Large intestine (tissue), 3 donors: ENCODE data around the gene PMM1. TPM values are rescaled to one million over a fixed set of nuclear protein-coding genes. Genes with fewer than 3 reads are reported as not detected.
A peak's percentile ranks its signal among the peaks of the same experiment; 100 is the strongest.

ENCODE experiments used
- DNase-seq, 2 donors: peaks; one replicate each; pipeline versions ENCODE4 v3.0.0 to v3.0.0-alpha.2; 2013
- H3K27ac ChIP-seq: one replicate; pipeline ENCODE4 v1.5.1; 2013; ENCODE audit warnings: low read length
- H3K27me3 ChIP-seq: 2 replicates; pipeline ENCODE4 v1.6.1; 2013; ENCODE audit warnings: low read length; ENCODE audit not compliant: control insufficient read depth, insufficient read depth
- H3K36me3 ChIP-seq: 2 replicates; pipeline ENCODE4 v1.6.1; 2013; ENCODE audit warnings: low read length; ENCODE audit not compliant: control insufficient read depth, insufficient read depth
- H3K4me1 ChIP-seq: one replicate; pipeline ENCODE4 v1.6.1; 2013; ENCODE audit warnings: low read length; ENCODE audit not compliant: control insufficient read depth, insufficient read depth
- H3K4me3 ChIP-seq: one replicate; pipeline ENCODE4 v1.5.1; 2013; ENCODE audit warnings: low read length
- H3K9me3 ChIP-seq: one replicate; pipeline ENCODE4 v1.6.1; 2013; ENCODE audit warnings: mild to moderate bottlenecking, low read depth, low read length, moderate library complexity; ENCODE audit not compliant: control insufficient read depth
- WGBS: methylation state at CpG from one replicate; pipeline ENCODE4 v1.1.5; 2013; ENCODE audit warnings: low lambda C conversion rate; ENCODE audit not compliant: insufficient coverage; 5-methylcytosine and 5-hydroxymethylcytosine counted together
- polyA plus RNA-seq: library from polyadenylated mRNA; unstranded; fragments of 120-200 nt; gene quantifications from one replicate; pipeline ENCODE4 v1.2.1, GENCODE V29; 2013

PMM1 gene
- polyA plus RNA-seq, 1 donor: 52.4 TPM

DNA sequence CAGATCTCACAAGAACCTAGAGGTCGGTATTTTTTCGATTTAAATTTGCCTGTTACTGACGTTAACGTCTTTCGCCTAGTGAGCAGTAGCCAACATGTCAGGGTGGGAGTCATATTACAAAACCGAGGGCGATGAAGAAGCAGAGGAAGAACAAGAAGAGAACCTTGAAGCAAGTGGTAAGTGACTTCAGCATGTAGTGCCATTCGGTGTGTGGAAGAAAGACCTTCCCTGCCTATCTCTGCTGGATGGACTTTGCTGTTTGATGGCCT, 32.2 kb upstream of the PMM1 start:
- WGBS: no CpG with 5 or more reads among the region's 8 CpGs
- Histone ChIP-seq H3K9me3 (no peaks in the 10 kb centered on the region), H3K27me3 (no peaks in the 10 kb centered on the region), H3K27ac (peak overlapping the region; percentile 89), H3K4me1 (peaks cover 14% of the 10 kb centered on the region), H3K36me3 (peaks cover 31% of the 10 kb centered on the region), H3K4me3 (peak overlapping the region; percentile 70)
- no peak for DNase-seq

DNA sequence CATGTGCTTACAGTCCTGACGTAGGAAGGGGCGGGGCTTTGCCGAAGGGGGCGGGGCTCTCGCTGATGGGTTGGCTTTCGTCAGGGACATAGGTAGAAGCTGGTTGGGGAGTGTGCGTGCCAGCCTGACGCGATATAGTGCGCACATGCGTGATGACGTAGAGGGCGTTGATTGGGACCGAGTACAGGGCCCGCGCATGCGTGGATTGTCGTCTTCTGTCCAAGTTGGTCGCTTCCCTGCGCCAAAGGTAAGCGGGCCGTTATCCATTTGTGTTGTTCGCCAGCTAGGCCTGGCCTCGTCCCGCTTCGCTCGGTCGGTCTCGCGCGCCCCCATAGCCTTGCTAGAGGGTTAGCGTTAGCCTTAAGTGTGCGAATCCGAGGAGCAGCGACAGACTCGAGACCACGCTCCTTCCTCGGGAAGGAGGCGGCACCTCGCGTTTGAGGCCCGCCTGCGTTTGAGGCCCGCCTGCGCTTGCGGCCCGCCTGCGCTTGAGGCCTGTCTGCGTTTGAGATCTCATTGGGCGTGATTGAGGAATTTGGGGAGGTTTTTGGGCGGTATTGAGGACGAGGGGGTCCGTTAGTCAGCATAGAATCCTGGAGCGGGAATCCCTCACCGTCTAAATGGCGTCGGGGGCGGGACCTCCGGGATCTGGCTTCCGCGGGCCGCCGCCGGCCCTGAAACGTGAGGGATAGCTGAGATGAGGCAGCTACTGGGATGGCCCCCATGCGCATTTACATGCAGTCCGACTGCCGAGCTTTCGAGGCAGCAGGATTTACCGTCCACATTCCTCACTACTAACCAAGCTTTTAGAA, 31.7 kb upstream of the PMM1 start, which contains the start of gene XRCC6:
Gene XRCC6 (plus strand): TSS at position 197 of the 812 bp plus-strand sequence. CDS start 710 bp downstream, outside the sequence.
- H3K9me3 ChIP-seq: no peaks in the 10 kb centered on the region
- H3K4me1 ChIP-seq: peaks cover 14% of the 10 kb centered on the region
- peak within 1 kb of the TSS; percentile 70 for H3K4me3 ChIP-seq
- H3K27me3 ChIP-seq: no peaks in the 10 kb centered on the region
- peak within 1 kb of the TSS; percentile 98 for H3K27ac ChIP-seq
- peak; percentile 100 for DNase-seq
- no CpG with 5 or more reads among the region's 70 CpGs for WGBS
- peaks cover 29% of the 10 kb centered on the region for H3K36me3 ChIP-seq

DNA sequence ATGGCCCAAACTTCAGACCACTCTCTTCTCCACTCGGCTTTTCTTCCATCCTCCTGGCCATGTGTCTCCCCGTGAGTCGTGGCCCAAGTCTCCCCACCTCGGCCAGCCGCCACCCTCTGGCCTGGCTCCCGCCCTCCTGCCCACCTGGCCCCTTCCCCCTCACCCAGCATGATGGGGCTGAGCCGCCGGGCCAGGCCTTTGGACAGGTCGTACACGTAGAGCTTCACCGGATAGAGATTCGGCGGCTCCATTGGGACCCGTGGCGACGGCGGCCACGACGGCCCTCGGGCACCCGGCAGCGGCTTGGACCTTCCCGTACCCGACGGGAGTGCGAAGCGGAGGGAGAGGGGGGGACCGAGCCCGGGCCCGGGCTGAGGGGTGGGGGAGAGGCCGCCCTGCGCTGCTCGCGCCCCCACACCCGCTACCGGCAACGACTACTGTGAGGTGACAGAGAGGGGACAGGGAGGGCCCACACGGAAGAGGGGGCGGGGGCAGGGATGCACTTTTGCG, 31.0 kb upstream of the PMM1 start, which contains the start of gene DESI1:
Gene DESI1 (minus strand): TSS at position 455 of the 510 bp plus-strand sequence. CDS start 204 bp downstream, at position 251.
- Histone ChIP-seq H3K4me3 (peak within 1 kb of the TSS; percentile 70), H3K4me1 (peaks cover 14% of the 10 kb centered on the region), H3K27ac (peak within 1 kb of the TSS; percentile 98), H3K36me3 (peaks cover 23% of the 10 kb centered on the region), H3K27me3 (no peaks in the 10 kb centered on the region), H3K9me3 (no peaks in the 10 kb centered on the region)
- no CpG with 5 or more reads among the region's 40 CpGs for WGBS
- no peak for DNase-seq

DNA sequence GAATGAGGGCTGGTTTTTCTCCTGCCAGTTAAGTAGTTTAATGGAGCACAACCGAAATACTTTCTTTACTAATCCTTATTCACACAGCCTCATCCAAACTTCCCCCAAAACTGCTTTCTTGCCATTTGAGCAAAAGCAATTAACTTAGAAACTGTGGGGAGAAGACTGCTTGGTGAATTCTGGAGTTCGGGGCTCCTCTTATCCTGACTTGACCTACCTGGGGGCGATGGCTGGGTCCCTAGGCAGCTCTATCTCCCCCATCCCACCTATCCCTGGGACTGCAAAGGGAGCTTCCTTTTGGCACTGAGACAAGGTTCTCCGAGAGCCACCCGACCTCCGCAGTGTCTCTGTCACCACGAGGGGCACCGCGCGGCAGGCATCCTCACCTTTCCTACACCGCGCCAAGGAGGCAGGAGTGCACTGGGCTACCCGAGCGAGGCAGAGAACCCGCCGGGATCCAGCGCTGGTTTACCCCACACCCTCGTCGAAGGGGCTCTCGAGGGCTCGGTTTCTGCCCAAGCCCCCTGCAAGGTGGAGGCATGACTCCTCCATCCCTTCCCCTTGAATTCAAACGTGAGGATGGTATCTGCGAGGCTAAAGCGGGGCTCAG, 30.4 kb upstream of the PMM1 start:
- Histone ChIP-seq H3K36me3 (peaks cover 17% of the 10 kb centered on the region), H3K4me1 (peaks cover 14% of the 10 kb centered on the region), H3K9me3 (no peaks in the 10 kb centered on the region), H3K4me3 (peak overlapping the region; percentile 70), H3K27ac (peak overlapping the region; percentile 98), H3K27me3 (no peaks in the 10 kb centered on the region)
- peak; percentile 48 to 66 for DNase-seq
- no CpG with 5 or more reads among the region's 24 CpGs for WGBS

DNA sequence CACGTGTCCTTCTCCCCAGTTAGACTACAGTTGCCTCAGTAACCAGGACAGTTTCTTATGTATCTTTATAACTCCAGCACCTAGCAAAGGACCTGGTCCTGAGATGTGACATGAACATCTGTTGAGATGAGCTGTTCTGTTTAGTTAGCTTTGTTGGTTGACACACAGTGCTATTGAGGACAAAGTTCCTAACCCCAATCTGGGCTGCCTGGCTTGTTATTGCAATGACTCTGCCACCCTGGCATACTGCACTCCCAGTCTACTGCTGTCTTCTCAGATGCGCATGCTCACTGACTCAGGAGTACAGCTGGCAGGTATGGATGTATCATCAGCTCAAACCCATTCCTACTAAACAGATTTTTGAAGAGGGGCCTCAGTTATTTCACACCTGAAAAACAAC, 23.8 kb upstream of the PMM1 start:
- WGBS: no CpG with 5 or more reads among the region's 2 CpGs
- H3K27ac ChIP-seq: no peak overlapping the region
- H3K4me1 ChIP-seq: no peaks in the 10 kb centered on the region
- no peaks in the 10 kb centered on the region for H3K27me3 ChIP-seq
- no peaks in the 10 kb centered on the region for H3K36me3 ChIP-seq
- peak in 1 of 2 donors; percentile 43 for DNase-seq
- no peaks in the 10 kb centered on the region for H3K9me3 ChIP-seq
- no peak overlapping the region for H3K4me3 ChIP-seq

DNA sequence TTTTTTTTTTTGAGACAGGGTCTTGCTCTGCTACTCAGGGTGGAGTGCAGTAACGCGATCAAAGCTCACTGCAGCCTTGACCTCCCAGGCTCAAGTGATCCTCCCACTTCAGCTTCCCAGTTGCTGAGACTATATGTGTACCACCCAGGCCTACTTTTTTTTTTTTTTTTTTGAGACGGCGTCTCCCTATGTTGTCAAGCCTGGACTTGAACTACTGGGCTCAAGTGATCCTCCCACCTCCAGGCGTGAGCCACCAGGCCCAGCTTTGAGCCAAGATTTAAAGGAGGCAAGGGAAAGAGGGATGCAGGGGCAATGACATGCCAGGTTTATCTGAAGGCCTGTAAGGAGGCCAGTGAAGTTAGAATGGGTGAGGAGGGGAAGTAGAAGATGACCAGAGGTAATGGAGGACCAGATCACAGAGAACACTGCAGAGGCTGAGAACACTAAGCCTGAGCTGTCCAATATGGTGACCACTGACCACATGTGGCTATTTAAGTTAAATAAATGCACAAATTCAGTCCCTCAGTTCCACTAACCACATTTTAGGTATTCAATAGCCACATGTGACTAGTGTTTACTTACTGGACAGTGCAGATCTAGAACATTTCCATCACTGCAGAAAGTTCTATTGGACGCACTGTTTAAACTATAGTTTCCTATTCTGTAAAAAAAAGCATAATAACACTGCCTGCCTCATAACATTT, 23.1 kb upstream of the PMM1 start:
- 100% methylated on average over 1 of the region's 6 CpGs for WGBS
- H3K36me3 ChIP-seq: peaks cover under 1% of the 10 kb centered on the region

DNA sequence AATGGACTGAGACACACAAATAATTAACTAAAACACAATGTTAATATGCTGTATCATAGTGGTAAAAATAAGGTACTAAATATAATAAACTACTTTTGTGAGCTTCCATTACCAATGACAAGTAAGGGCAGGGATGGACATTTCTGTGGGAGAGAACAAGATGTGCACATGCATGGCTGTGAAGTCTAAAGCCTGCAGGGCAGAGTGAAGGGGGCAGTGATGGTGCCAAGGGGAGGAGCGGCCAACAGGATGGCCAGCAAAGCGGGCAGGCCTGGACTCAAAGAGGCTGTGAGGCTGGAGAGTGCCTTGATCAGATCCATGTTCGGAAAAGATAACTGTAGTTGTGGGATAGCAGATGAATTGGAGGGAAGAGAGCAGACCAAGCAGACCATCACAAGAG, 18.7 kb upstream of the PMM1 start:
- WGBS: no CpG with 5 or more reads among the region's 3 CpGs
- Histone ChIP-seq H3K4me3 (no peak overlapping the region), H3K9me3 (no peaks in the 10 kb centered on the region), H3K27me3 (no peaks in the 10 kb centered on the region), H3K27ac (no peak overlapping the region), H3K4me1 (no peaks in the 10 kb centered on the region), H3K36me3 (peaks cover 35% of the 10 kb centered on the region)
- no peak for DNase-seq

More for the DNA sequence above, 23.1 kb upstream of the PMM1 start:
- DNase-seq: no peak
- no peaks in the 10 kb centered on the region for H3K9me3 ChIP-seq
- H3K27ac ChIP-seq: no peak overlapping the region
- no peaks in the 10 kb centered on the region for H3K4me1 ChIP-seq
- H3K27me3 ChIP-seq: no peaks in the 10 kb centered on the region
- H3K4me3 ChIP-seq: no peak overlapping the region

DNA sequence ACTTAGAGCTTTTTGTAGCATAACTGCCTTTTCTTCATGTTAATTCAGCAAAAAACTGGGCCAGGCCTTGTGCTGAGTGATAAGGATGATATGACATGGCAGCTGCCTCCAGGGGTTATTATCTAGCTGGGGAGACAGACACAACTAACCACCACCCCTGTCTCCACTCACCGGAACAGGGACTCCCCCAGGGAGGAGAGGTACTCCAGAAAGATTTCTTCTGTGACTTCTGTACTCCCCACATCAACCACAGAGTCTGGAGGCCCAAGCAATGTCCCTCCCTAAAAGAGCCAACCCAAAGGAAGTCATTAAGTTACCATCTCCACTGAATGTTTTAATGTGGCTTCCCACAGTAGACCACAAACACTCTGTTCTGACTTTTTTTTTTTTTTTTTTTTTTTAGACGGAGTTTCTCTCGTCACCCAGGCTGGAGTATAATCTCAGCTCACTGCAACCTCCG, 14.3 kb upstream of the PMM1 start:
- Histone ChIP-seq H3K27me3 (no peaks in the 10 kb centered on the region), H3K4me3 (no peak overlapping the region), H3K9me3 (no peaks in the 10 kb centered on the region), H3K27ac (no peak overlapping the region), H3K4me1 (no peaks in the 10 kb centered on the region), H3K36me3 (peaks cover 64% of the 10 kb centered on the region)
- DNase-seq: no peak
- WGBS: no CpG with 5 or more reads among the region's 4 CpGs

DNA sequence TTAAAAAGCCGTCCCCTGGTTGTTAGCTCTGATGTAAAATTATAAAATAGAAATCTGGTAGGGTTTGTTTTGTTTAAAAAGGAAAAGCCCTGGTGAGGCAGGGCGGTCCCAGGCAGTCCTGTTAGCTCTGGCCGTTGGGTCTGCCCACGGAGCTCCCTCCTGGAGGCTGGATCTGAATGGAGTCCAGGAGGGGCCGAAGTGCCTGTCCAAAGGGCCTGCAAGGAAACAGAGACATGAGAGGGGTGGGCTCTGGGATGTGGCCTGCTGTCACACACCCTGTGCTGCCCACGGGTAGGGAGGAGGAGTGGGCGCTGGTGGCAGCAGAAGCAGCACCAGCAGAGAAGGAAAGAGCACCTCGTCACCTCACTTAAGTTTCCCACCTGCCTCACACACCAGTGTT, 11.3 kb upstream of the PMM1 start:
- H3K9me3 ChIP-seq: no peaks in the 10 kb centered on the region
- no peak overlapping the region for H3K27ac ChIP-seq
- no peaks in the 10 kb centered on the region for H3K27me3 ChIP-seq
- DNase-seq: no peak
- no peak overlapping the region for H3K4me3 ChIP-seq
- H3K4me1 ChIP-seq: peaks cover 4% of the 10 kb centered on the region
- no CpG with 5 or more reads among the region's 8 CpGs for WGBS
- peaks cover 50% of the 10 kb centered on the region for H3K36me3 ChIP-seq

DNA sequence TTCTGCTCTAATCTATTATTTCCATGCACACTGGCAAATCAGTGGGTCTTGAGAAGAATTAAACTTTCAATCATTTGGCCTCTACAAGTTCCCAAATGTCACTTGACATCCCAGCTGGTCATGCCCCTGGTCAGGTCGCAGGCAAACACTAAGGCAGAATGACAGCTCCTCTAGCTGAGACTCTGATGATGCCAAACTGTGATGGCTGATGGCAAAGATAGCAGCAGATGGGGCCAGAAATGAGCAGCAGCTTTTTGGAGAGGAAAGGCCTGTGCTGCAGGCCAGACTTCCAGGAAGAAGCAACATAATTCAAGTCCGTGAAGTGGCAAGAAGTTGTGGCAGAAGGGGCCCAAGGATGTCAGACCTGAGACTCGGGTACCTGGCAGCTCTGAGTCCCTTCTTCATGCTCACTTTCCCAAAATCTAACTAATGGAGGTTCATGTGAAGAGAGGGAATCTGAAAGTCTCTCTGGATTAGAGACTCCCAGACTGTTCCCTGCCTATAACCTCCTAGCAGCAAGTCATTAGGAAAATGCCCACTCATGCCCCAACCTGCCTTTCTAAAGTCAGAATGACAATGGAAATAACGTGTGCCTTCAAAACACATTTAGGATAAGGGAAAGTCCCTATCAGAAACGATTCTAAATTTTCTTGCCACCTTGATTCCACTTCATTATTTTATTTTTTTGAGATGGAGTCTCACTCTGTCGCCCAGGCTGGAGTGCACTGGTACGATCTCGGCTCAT, 9.4 kb upstream of the PMM1 start:
- Histone ChIP-seq H3K36me3 (peaks cover 37% of the 10 kb centered on the region), H3K4me1 (peaks cover 4% of the 10 kb centered on the region)
- WGBS: no CpG with 5 or more reads among the region's 8 CpGs

More for the DNA sequence above, 9.4 kb upstream of the PMM1 start:
- Histone ChIP-seq H3K4me3 (no peak overlapping the region), H3K27ac (no peak overlapping the region), H3K9me3 (no peaks in the 10 kb centered on the region), H3K27me3 (no peaks in the 10 kb centered on the region)
- DNase-seq: no peak
